ENCODE measurements around the gene NPAS3. TPM values are rescaled to one million over a fixed set of nuclear protein-coding genes. Genes with fewer than 3 reads are reported as not detected.

NPAS3 gene
- total and polyA plus RNA-seq, 2 of the 8 experiments (the other 6 are each of a cell fraction or from before 2014, with no cell fraction given): 0.11 to 0.60 TPM

- H3K4me2 ChIP-seq (ENCODE audit: insufficient read depth in 1 of 2, low read depth in 2 of 2, low read length in 2 of 2): no peak overlapping the region
- H3K14ac ChIP-seq (ENCODE audit: insufficient read length): no peak overlapping the region
- H2BK12ac ChIP-seq (ENCODE audit: low read depth, low read length): no peak overlapping the region
- H3K4me1 ChIP-seq (replicated peaks in 1 of 4; ENCODE audit: control insufficient read depth in 3 of 4, insufficient read depth in 4 of 4, low read length in 3 of 4): peaks cover 0 to 7% (median 0%) of the 10 kb centered on the region in 4 experiments; a peak in 2 of 7 replicates
- no peak overlapping the region for H2AFZ ChIP-seq (ENCODE audit: low read length)
- no peaks in the 10 kb centered on the region for H3K79me2 ChIP-seq (ENCODE audit: control insufficient read depth in 1 of 2, insufficient read depth in 2 of 2, low read length in 2 of 2)
- H2BK5ac ChIP-seq (ENCODE audit: low read depth, low read length): no peak overlapping the region
- no peak overlapping the region for H3K27ac ChIP-seq (ENCODE audit: low read depth, low read length)
- TF ChIP-seq BACH1 (IDR thresholded peaks at IDR 0.05; ENCODE audit: low read length) (no peak), SIX5 (IDR thresholded peaks at IDR 0.05; ENCODE audit: low read depth, low read length) (no peak), ATF3 (IDR thresholded peaks at IDR 0.05; ENCODE audit: insufficient read depth, low read depth, low read length) (no peak), CHD2 (IDR thresholded peaks at IDR 0.05; ENCODE audit: low read length) (no peak), EP300 (IDR thresholded peaks at IDR 0.05; ENCODE audit: borderline replicate concordance in 1 of 2, low read depth in 2 of 2, low read length in 2 of 2) (no peak), CEBPB (IDR thresholded peaks at IDR 0.05; ENCODE audit: low read depth, low read length) (no peak), KDM4A (IDR thresholded peaks at IDR 0.05; ENCODE audit: low read depth, low read length, severe bottlenecking) (no peak), SP4 (IDR thresholded peaks at IDR 0.05; ENCODE audit: low read length) (no peak)
- no peaks in the 10 kb centered on the region for H3K79me1 ChIP-seq (ENCODE audit: low read depth, low read length)
- H3K23me2 ChIP-seq (ENCODE audit: low read depth, low read length): no peaks in the 10 kb centered on the region
- DNase-seq (ENCODE audit: low read depth in 1 of 2, low spot score in 2 of 2) (no peak), FAIRE-seq (no peak)
- no peak overlapping the region for H4K91ac ChIP-seq (replicated peaks; ENCODE audit: insufficient read length, low read length)
- H3K4me3 ChIP-seq (ENCODE audit: extremely low read depth in 1 of 4, insufficient read depth in 2 of 4, low read depth in 3 of 4, low read length in 4 of 4): no peak overlapping the region
- no peak overlapping the region for H3K23ac ChIP-seq (ENCODE audit: insufficient read length)
- H3K4ac ChIP-seq (replicated peaks; ENCODE audit: insufficient read length, low read depth, low read length): no peak overlapping the region
- no peak overlapping the region for H3K56ac ChIP-seq (replicated peaks; ENCODE audit: insufficient read length, low read depth, low read length)
- H2BK120ac ChIP-seq (replicated peaks; ENCODE audit: low read depth, low read length): no peak overlapping the region
- H3K27me3 ChIP-seq (replicated peaks in 1 of 4; ENCODE audit: control insufficient read depth in 3 of 4, extremely low read depth in 1 of 4, insufficient read depth in 3 of 4, low read length in 3 of 4): no peaks in the 10 kb centered on the region
- no peaks in the 10 kb centered on the region for H3K36me3 ChIP-seq (ENCODE audit: control insufficient read depth in 2 of 4, insufficient read depth in 4 of 4, low read length in 3 of 4)
- no peak overlapping the region for H2AK5ac ChIP-seq (ENCODE audit: low read depth, low read length)
- H3K18ac ChIP-seq (ENCODE audit: extremely low read depth, low read length): no peak overlapping the region
- CTCF ChIA-PET (ENCODE audit: partially characterized antibody): interaction anchor here (1.4 kb wide), 1 partner anchor 8 kb away, joined by 3 read pairs; no protein-coding TSS in a partner anchor
- H4K5ac ChIP-seq (ENCODE audit: insufficient read length, low read depth, low read length): no peak overlapping the region
- 92% methylated on average over 11 of the region's 11 CpGs; no CpG with 5 or more reads in 1 of the 2 experiments for WGBS, 2 experiments (ENCODE audit: extremely low coverage in 1 of 2, insufficient coverage in 1 of 2, insufficient read length in 1 of 2, insufficient replicate concordance in 2 of 2, low coverage in 1 of 2, low lambda C conversion rate in 2 of 2, missing lambda C conversion rate in 1 of 2)
- H3K9me3 ChIP-seq (ENCODE audit: insufficient read depth in 2 of 2, low read depth in 1 of 2, low read length in 1 of 2): no peaks in the 10 kb centered on the region
- H3K9ac ChIP-seq (replicated peaks in 1 of 4; ENCODE audit: extremely low read depth in 1 of 4, low read depth in 3 of 4, low read length in 3 of 4): no peak overlapping the region
- no peaks in the 10 kb centered on the region for H4K20me1 ChIP-seq (replicated peaks in 1 of 2; ENCODE audit: control insufficient read depth in 1 of 2, insufficient read depth in 2 of 2, low read length in 2 of 2)
- POLR2A ChIA-PET (ENCODE audit: partially characterized antibody): no interaction called here
- H4K8ac ChIP-seq (ENCODE audit: extremely low read depth, insufficient read depth, low read length): no peak overlapping the region
- H2BK15ac ChIP-seq (ENCODE audit: low read length): no peak overlapping the region
- H2BK20ac ChIP-seq (ENCODE audit: low read length): no peak overlapping the region
These were observed 772.5 kb downstream of the NPAS3 start for GRCh38 chr14:33711194-33711593.

Data from H1 (cell line).